ENCODE data around the gene ADK.

Gene ADK

GRCh38 chr10:74377476-74377875 lies 226.5 kb downstream of the ADK start:
- DNase-seq, result no peak

- DNase-seq, result no peak
These were observed 228.5 kb downstream of the ADK start for GRCh38 chr10:74379474-74379873.

DNA sequence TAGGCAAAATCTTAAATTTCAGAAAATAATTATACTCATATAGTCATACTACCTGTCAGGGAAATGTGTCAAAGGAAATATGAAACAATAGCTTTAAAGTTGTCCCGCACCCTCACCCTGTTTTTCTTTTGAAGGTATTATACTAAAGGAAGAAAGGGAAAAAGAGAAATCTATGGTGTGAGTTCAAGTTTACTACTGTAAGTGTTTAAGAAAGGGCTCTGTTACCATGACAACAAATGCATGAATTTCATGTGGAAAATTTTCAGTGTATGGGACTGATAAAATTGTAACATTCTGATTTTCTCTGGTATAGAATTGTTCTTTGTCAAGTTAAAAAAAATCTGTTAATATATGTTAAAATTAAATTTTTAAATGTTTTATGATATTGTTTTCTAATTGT lies 229.8 kb downstream of the ADK start:
- no peak for DNase-seq

DNA sequence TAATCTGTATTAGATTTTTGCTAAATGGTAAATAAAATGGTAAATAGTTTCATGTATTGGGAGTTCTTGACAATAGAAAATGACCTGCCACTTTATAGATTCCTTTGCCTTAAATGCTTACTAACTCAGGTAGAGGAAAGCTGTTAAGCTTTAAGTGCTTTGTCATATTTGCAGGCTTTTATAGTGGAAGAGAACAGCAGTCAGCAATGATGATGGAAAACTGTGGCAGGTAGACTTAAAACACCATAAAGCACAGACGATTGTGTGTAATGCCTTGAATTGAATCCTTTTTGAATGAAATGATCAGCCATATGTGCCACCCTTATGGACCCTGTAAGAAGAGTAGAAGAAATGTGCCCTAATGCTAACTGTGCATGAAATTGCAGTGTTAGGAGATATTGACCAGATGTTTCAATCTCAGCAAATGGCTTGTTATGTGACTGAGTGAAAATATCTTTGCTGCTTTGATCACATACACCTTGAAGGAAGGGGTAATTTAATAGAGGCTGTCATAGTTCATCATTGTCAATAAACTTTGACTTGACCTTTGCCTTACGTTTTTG lies 230.4 kb downstream of the ADK start:
- no peak for DNase-seq

DNA sequence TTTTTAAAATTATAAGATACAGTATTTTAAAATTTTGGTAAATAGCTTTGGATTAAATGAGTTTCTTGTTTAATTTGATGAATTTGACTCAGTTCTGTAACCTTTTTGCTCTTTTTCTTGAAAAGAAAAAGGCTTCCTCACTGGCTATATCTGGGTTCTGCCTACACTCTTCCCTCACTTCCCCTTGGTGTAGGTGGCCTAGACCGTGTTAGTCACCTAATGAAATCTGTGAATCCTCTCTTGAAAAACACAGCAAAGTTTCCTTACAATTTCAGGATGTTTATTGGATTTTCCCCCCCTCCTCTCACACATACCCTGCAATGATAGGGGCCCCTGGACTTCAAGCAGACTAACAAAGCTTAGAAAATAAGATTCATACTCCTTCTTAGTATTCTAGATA lies 231.6 kb downstream of the ADK start:
- DNase-seq, result no peak

- DNase-seq, result no peak
These were observed 232.6 kb downstream of the ADK start for GRCh38 chr10:74383642-74384041.

GRCh38 chr10:74384615-74385183 lies 233.7 kb downstream of the ADK start:
- DNase-seq, result no peak

GRCh38 chr10:74388801-74389200 lies 237.8 kb downstream of the ADK start:
- DNase-seq, result no peak

- no peak for DNase-seq
These were observed 240.8 kb downstream of the ADK start for GRCh38 chr10:74391786-74392185.

DNA sequence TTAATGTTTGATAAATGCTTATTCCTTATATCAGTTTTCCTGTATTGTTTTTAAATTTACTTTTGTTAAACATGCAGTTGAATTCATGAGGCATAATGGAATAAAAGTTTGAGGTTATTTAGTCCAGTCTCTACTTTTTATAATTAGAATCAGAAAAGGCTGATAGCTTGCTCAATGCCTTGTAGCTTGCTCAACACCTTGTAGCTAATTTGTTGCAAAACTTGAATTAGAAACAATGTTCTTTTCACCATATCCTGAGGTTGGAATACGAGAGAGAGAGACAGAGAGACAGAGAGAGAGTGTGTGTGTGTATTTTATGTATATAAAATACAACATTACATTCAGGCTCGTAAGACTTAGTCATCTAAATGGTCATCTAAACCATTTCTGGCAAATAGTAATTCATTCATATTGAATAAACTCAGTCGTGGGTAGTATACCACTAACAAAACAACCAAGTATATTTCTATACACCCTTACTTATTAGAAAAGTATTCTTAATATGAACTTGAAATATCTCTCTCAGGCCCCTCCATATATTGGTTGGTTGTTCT lies 243.5 kb downstream of the ADK start:
- no peak for DNase-seq

DNA sequence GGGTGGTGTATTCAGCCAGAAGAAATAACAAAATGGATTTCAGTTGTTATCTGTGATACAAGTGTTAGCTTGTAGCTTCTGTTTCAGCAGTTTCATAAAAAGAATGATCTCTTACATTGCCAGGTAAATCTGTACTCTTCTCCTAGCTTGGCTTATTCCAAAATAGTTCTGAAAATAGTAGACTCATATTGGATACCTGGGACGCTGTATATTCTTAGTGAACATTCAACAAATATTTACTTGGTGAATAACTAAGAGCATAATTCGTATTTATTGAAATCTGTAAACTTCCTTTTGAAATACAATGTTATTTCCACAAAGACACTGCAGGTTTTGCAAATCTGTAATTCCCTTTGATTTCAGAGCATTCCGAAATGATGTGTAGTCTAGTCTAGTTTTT lies 249.2 kb downstream of the ADK start:
- no peak for DNase-seq

DNA sequence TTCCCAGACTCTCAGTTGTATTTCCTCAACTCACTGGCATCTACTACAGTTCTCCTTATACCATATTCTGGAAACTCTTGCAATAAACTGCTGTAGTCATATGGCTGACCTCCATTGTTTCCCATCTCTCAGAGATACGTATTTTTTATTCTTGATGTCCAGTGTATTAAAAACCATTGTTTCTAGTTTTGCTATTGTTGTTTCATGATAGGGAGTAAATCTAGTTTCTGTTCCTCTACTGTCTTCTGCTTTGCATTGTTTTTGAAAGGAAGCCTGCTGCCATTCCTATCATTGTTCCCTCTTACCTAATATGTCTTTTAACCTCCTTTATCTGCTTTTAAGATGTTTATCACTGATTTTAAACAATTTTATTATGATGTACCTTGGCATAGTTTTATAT lies 255.0 kb downstream of the ADK start:
- DNase-seq, result no peak

DNA sequence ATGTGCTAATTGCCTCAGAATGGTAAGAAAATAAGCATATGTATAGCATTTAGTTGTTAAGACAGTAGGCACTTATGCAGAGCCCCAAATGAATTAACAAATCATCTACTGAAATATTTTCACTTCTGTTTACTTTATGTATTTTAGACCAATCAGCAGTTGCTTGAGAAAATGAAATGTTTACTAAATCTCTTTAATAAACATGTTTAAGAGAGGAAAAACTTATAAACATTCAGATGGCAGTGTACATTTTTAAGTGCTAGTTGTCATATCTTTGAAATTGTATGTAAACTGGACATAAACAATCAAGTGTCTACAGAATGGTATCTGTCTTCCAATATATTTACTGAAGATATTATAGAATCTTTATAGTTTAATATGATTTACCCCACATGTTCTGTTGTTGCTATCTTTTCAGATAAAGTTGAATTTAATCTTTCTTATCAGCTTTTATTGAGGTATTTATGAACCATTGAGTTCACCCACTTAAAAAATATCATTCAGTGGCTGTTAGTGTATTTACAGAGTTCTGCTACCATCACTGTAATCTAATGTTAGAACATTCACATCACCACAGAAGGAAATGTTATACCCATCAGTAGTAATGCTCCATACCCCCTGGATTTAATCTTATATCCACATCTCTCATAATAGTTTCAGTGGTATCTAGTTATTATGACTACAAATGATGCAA lies 264.3 kb downstream of the ADK start:
- DNase-seq, result no peak

DNA sequence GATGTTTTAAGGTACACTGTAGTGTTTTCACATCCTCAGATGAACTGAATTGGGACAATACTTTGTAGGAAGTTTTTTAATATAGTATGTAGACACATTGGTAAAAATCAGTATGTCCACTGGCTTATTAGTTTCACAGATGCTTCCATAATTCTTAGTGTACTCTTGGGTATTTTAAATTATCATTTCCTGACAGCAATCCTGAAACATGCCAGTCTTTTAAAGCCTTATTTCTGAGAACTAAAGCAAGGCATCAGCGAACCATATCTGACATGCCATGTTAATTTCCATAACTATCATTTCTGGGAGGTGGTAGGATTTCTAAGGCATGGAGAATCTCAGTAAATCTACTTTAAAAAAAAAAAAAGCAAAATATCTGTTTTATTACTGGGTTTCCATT lies 266.4 kb downstream of the ADK start:
- no peak for DNase-seq

DNA sequence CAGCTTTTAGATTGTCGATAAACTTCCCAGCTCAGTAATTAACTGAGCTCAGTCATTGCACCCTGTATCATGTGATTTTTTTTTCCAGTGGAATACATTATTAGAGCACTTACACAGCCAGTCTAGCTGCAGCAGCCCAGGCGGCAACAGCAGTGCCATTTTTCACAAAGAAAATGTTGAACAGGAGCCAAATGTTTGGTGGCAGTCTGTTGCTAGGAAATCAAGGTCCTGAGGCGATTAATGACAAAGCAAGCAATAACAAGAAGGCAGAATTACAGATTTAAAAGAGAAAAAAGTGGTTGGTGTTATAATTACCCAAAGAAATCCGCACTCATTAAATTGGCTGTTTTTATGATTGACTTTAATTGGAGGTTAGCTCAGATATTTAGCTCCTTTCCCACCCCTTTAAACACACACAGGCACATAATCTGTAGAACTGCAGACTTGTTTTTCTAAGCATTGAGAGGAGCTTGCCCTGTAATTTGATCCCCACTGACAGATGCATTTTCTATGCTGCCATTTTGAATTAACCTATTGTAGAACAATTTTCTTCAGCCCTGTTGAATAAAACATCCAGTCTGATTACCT lies 267.4 kb downstream of the ADK start:
- peak; percentile 100 for DNase-seq

- DNase-seq, result peak; percentile 33
These were observed 268.5 kb downstream of the ADK start for GRCh38 chr10:74419491-74419951.

GRCh38 chr10:74419958-74420375 lies 268.9 kb downstream of the ADK start:
- DNase-seq, result peak; percentile 13

- no peak for DNase-seq
These were observed 273.5 kb downstream of the ADK start for GRCh38 chr10:74424565-74424964.

DNA sequence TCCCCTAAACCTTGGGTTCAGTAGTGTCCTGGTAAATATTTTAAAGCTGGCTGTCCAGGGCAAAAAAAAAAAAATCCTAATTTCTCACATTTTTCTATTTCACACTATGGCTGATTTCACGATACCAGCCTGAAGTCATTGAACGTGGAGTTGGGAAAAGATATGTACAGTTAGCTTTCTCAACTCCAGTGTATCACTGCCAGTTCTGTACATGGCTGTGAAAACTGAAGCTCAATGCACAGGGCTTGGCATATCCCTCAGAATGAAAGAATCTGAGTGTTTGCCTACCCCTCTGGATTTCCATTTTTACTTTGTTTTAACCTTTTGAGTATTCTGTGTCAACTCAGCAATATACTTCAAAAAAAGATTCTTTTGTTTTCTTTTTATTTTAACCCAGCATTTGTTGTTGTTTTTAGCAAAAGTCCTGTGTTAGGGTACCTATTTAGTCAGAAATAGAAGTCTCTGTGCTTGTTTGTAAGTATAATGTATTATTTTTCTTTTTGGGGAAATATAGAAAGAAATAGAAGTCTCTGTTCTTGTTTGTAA lies 274.5 kb downstream of the ADK start:
- DNase-seq, result no peak

DNA sequence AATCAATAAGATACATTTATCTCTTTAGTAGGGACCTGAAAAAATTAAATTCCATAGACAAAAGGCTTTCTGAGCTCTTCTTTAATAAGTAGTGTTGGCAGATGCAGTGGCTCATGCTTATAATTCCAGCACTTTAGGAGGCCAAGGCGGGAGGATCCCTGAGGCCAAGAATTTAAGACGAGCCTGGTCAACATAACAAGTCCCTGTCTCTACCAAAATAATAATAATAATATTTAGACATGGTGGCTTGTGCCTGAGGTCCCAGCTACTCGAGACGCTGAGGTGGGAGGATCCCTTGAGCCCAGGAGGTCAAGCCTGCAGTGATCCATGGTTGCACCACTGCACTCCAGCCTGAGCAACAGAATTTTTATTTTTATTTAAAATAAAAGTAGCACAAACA lies 280.8 kb downstream of the ADK start:
- DNase-seq, result no peak

DNA sequence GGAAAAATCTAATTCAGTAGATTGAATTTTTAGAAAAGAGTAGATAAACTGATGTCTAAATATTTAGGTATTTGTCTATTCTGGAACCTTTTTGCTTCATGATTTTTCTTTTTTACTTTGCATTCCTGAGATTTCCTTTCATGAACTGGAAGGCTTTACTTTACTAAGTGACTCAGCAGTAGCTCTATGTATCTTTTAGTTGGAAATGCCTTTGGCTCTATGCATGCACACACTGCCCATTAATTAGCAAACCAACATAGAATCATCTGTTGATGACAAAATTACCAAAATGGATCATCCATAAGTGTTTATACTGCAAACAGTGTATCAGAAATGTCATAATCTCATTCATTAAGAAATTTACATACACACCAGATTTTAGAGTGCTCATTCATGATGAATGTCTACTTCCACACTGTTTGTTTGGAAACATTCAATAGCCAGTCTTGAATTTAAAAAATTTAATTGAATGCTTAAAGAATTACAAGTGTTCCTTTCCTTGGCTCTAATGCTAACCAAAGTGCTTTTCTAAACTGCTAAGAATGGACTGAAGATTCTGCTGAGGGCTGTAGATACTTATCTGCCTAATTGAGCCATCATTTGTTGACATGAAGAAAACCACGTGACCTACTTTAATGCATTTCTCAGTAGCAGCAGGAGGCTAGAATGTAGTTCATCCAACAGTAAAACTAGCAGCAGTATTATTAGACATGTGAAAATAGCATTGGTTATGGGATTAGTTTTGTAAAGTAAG lies 282.0 kb downstream of the ADK start:
- no peak for DNase-seq

DNA sequence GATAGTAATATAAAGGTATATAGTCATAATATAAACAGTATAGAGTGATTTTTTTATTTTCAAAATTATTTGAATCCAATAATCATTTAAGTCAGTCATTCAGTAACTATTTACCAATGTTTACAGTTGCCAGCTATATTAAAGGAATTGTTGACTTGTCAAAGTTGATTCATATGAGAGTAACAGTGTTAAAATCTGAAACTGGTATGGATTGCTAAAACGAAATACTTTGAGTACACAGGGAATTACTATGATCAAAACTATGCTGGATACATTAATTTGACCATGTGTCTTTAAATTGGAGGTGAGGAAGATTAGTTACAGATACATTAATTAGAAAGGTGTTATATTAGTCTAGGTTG lies 282.6 kb downstream of the ADK start:
- no peak for DNase-seq

- DNase-seq, result no peak
These were observed 283.0 kb downstream of the ADK start for GRCh38 chr10:74433993-74434392.

All from NCI-H748 treated with DMSO at 0.1 percent for 48 hours (cell line).